IPS-18a (cell line): ENCODE data around the gene CORO7.

Source experiments
- H3K27ac ChIP-seq: one replicate; pipeline ENCODE4 v1.5.1; 2013; ENCODE audit warnings: low read length
- H3K27me3 ChIP-seq: one replicate; pipeline ENCODE4 v1.6.1; 2013; ENCODE audit warnings: mild to moderate bottlenecking, low read length; ENCODE audit not compliant: control insufficient read depth, insufficient read depth
- H3K36me3 ChIP-seq: one replicate; pipeline ENCODE4 v1.6.1; 2013; ENCODE audit warnings: low read depth, low read length; ENCODE audit not compliant: control insufficient read depth
- H3K4me1 ChIP-seq: one replicate; pipeline ENCODE4 v1.6.1; 2013; ENCODE audit warnings: low read depth, low read length; ENCODE audit not compliant: control insufficient read depth
- H3K4me3 ChIP-seq: one replicate; pipeline ENCODE4 v1.5.1; 2013; ENCODE audit warnings: low read length
- H3K9ac ChIP-seq: one replicate; pipeline ENCODE4 v1.6.1; 2013; ENCODE audit warnings: mild to moderate bottlenecking, low read length, moderate library complexity
- H3K9me3 ChIP-seq: one replicate; pipeline ENCODE4 v1.6.1; 2013; ENCODE audit warnings: low read depth, low read length; ENCODE audit not compliant: control insufficient read depth

The CORO7 gene

DNA sequence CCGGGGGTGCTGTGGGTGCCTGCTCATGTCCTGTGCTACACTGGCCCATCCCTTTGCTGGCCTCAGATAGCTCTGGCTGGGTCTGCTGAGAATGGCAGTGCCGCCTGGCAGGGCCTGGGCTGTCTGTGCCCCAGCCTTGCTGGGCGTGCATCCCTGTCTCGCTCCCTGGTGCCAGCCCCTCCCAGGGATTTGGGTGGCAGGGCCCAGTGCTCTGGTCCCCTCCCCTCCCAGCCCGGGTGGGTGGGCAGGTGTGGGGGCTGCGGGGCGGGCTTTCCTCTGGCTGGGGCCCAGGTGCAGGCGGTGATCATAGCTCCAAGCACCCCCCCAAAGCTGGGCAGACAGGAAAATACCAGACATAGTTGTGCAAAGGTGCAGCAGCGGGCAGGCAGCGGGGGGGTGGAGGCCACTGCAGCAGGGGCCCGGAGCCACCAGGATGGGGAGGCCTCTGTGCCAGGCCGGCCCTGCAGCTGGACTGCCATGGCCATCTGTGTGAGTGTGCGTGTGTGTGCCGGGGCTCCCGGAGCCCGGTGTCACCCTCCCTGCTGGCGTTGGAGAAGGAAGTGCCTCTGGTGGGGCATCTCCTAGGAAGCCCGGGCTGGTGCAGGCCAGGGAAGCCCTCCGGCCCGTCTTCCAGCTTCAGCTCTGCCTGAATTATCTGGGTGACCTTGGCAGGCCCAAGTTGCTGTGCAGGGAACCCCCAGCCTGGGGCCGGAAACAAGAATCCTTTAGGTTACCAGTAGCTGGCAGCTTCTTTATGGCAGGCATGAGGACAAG, 93.1 kb downstream of the CORO7 start:
- H3K4me1 ChIP-seq: peaks cover 21% of the 10 kb centered on the region
- no peak overlapping the region for H3K9ac ChIP-seq
- no peaks in the 10 kb centered on the region for H3K9me3 ChIP-seq
- no peak overlapping the region for H3K4me3 ChIP-seq
- no peaks in the 10 kb centered on the region for H3K36me3 ChIP-seq
- no peaks in the 10 kb centered on the region for H3K27me3 ChIP-seq
- H3K27ac ChIP-seq: no peak overlapping the region

DNA sequence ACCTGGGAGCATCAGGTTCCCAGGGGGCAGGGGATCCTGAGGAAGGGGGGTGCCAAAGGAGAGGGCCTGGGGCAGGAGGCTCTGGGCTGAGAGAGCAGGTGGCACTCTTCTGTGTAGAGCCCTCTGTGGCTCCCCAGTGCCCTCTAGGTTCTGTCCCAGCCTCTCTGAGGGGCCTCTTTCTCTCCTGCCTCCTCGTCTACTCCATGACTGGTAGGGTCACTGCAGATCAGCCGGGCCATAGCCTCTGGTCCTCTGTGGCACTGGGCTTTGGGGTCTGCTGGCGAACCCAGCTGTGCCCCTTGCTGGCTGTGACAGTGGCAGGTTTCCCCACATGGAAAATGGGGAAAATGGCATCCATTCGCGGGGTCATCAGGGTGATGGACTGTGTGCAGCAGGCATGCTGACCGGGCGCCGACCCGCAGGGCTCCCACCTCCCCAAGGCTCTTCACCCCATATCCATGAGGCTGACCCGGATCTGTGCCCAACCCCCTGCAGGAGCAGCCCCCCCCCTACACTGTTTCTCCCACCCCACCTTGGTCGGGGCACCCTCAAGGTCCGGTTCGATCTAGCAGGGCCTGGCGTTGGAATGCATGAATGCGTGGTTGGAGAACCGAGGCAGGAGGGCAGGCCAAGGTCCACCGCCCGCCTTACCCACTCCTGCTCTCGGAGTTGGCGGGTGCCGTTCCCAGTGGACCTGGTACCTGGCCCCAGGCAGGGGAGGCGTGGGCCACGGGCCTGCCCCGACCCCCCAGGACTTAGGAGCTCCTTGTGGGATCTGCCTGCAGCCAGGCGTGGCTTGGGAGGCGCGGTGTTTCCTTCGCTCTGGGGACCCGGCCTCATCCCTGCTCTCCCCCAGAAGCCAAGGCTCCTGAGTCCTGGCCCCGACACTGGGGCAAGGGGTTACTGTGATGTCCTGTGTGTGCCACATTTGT, 94.0 kb downstream of the CORO7 start:
- Histone ChIP-seq H3K36me3 (no peaks in the 10 kb centered on the region), H3K27ac (no peak overlapping the region), H3K4me3 (no peak overlapping the region), H3K9me3 (no peaks in the 10 kb centered on the region), H3K4me1 (peaks cover 27% of the 10 kb centered on the region), H3K9ac (no peak overlapping the region), H3K27me3 (no peaks in the 10 kb centered on the region)

GRCh38 chr16:4321286-4322120, 94.9 kb downstream of the CORO7 start:
- Histone ChIP-seq H3K36me3 (no peaks in the 10 kb centered on the region), H3K27me3 (no peaks in the 10 kb centered on the region), H3K9ac (no peak overlapping the region), H3K9me3 (no peaks in the 10 kb centered on the region), H3K27ac (no peak overlapping the region), H3K4me1 (peaks cover 23% of the 10 kb centered on the region), H3K4me3 (no peak overlapping the region)

DNA sequence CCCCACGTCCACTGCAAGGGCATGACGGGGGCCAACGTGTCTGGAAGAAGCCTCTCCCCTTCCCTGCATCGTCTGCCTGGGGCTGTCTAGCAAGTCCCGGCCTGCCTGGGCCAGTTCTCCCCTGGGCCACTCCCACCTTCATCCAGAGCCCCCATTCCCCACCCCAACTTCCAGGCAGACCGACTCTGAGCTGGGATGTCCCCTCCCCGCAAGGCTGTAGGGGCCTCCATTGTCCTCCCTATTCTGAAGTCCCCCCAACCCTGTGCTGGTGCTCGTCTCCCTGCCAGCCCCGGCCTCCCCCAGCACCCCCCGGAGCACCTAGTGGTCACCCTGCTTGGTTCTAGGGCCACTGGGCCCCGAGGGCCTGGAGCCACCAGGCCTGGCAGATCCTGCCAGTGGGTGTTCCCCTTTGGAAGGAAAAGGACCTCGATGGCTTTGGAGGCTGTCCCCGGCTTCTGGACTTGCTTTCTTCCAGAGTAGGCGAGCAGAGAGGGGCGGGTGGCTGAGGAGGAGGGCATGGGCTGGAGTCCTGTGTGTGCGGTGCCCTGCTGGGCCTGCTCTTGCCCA, 95.7 kb downstream of the CORO7 start:
- H3K9me3 ChIP-seq: no peaks in the 10 kb centered on the region
- peaks cover 23% of the 10 kb centered on the region for H3K4me1 ChIP-seq
- no peaks in the 10 kb centered on the region for H3K27me3 ChIP-seq
- no peaks in the 10 kb centered on the region for H3K36me3 ChIP-seq
- no peak overlapping the region for H3K27ac ChIP-seq
- no peak overlapping the region for H3K4me3 ChIP-seq
- H3K9ac ChIP-seq: no peak overlapping the region

- H3K9ac ChIP-seq: no peak overlapping the region
- H3K27me3 ChIP-seq: peaks cover 4% of the 10 kb centered on the region
- no peaks in the 10 kb centered on the region for H3K36me3 ChIP-seq
- H3K4me1 ChIP-seq: peaks cover 25% of the 10 kb centered on the region
- no peak overlapping the region for H3K4me3 ChIP-seq
- H3K9me3 ChIP-seq: no peaks in the 10 kb centered on the region
- no peak overlapping the region for H3K27ac ChIP-seq
Measured at GRCh38 chr16:4319454-4320421, 96.7 kb downstream of the CORO7 start.

- no peak overlapping the region for H3K4me3 ChIP-seq
- no peaks in the 10 kb centered on the region for H3K9me3 ChIP-seq
- peaks cover 21% of the 10 kb centered on the region for H3K4me1 ChIP-seq
- H3K36me3 ChIP-seq: no peaks in the 10 kb centered on the region
- H3K27me3 ChIP-seq: peaks cover 12% of the 10 kb centered on the region
- no peak overlapping the region for H3K9ac ChIP-seq
- H3K27ac ChIP-seq: no peak overlapping the region
Measured at GRCh38 chr16:4318967-4319366, 97.4 kb downstream of the CORO7 start.

DNA sequence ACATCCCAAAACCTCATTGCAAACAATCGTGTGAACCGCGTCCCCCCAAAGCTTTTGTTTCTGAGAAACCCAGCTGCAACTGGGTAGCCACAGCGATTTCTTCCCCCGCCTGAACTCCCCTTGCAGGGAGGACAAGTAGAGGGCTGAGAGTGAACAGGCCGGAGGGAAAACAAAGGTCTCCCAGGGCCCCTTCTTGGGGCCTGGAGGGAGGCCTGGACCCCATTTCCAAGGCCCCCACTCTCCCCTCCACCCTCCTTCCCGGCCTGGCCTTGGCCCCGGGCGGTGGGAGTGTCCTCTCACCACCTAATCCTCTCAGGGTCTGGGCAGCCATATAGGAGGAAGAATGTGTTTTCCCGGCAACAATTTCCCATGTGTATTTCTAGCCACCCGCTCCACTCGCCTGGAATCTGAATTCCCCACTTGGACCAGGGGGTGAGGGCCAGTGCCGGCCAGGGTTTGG, 97.9 kb downstream of the CORO7 start:
- Histone ChIP-seq H3K9ac (no peak overlapping the region), H3K27me3 (peaks cover 17% of the 10 kb centered on the region), H3K27ac (no peak overlapping the region), H3K36me3 (no peaks in the 10 kb centered on the region), H3K4me3 (no peak overlapping the region), H3K9me3 (no peaks in the 10 kb centered on the region), H3K4me1 (peaks cover 16% of the 10 kb centered on the region)

GRCh38 chr16:4317532-4318450, 98.6 kb downstream of the CORO7 start:
- H3K9ac ChIP-seq: no peak overlapping the region

DNA sequence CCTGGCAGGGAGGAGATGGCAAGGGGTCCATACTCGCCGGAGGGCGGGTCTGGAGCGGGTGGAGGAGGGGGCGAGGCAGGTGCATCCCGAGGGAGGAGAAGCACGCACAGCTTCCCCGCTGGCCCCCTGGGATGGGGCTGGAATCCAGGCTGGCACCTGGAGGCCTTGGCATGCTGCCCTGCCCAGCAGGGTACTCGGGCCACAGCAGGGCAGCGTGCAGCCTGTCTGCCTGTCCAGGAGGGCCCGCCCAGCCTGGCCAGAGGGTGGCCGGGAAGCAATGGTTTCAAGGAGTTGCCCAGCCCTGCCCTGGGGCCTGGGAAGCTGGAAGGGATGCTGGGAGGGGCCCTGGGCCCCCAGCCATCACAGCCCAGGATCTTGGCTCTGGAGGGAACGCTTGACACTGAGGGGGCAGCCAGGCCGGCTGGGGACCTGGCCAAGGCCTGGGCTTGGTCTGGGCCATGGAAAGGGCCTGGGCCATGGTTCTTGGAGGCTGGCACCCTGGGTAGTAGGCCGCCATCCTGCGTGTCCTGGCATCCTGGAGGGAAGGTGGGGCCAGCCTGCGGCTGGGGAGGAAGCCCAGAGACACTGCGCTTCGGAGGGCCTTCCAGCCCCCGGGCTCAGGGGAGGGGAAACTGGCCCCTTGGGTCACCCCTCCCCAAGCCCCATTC, 99.4 kb downstream of the CORO7 start:
- Histone ChIP-seq H3K9ac (peak overlapping the region; percentile 45), H3K27ac (no peak overlapping the region), H3K4me3 (peak overlapping the region; percentile 64), H3K9me3 (no peaks in the 10 kb centered on the region), H3K36me3 (no peaks in the 10 kb centered on the region), H3K4me1 (peaks cover 15% of the 10 kb centered on the region), H3K27me3 (peaks cover 22% of the 10 kb centered on the region)

More at GRCh38 chr16:4317532-4318450, 98.6 kb downstream of the CORO7 start:
- H3K4me3 ChIP-seq: peak overlapping the region; percentile 64
- H3K36me3 ChIP-seq: no peaks in the 10 kb centered on the region
- peaks cover 15% of the 10 kb centered on the region for H3K4me1 ChIP-seq
- H3K27ac ChIP-seq: no peak overlapping the region
- no peaks in the 10 kb centered on the region for H3K9me3 ChIP-seq
- H3K27me3 ChIP-seq: peaks cover 22% of the 10 kb centered on the region
